Measurements from ENCODE around the gene TRANK1.

Gene TRANK1

DNA sequence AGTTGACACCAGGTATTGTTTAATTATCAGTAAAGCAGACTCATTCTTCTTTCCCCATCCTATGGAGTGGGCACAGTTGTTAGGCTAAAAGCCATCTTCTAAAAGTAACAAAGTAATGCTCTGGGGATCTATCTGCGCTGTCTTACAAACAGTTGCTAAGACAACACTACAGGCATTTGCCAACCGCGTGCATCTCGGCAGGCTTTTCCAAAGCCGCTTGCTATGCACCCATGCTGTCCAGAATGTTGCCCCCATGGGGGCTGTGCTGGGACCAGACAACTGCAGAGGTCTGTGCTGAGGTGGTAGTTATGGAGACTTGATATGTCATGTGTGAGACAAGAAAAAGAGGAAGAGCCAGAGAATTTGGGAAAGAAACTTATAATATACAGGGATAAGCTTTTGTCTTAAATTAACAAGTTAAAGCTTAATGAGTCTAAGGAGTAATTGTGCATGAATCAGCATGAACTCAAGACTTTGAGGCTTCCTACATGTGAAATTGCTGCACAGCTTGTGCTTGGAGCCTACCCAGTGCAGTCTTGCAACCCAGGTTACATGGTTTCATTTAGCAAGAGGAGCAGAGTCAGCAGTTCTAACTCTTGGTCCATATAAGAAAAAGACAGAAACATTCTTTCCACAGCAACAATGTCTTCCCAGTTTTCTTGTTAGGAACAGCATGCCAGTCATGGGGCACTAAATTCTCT is 141.6 kb downstream of the TRANK1 start:
- TF ChIP-seq, protein P1, sequence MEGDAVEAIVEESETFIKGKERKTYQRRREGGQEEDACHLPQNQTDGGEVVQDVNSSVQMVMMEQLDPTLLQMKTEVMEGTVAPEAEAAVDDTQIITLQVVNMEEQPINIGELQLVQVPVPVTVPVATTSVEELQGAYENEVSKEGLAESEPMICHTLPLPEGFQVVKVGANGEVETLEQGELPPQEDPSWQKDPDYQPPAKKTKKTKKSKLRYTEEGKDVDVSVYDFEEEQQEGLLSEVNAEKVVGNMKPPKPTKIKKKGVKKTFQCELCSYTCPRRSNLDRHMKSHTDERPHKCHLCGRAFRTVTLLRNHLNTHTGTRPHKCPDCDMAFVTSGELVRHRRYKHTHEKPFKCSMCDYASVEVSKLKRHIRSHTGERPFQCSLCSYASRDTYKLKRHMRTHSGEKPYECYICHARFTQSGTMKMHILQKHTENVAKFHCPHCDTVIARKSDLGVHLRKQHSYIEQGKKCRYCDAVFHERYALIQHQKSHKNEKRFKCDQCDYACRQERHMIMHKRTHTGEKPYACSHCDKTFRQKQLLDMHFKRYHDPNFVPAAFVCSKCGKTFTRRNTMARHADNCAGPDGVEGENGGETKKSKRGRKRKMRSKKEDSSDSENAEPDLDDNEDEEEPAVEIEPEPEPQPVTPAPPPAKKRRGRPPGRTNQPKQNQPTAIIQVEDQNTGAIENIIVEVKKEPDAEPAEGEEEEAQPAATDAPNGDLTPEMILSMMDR (IDR thresholded peaks at IDR 0.05; ENCODE audit: insufficient read depth, low read depth, low read length, missing control alignments), result no peak
- no peak overlapping the region for H3K4me3 ChIP-seq (ENCODE audit: low read depth, low read length)
- no peak for DNase-seq (ENCODE audit: low read depth)

DNA sequence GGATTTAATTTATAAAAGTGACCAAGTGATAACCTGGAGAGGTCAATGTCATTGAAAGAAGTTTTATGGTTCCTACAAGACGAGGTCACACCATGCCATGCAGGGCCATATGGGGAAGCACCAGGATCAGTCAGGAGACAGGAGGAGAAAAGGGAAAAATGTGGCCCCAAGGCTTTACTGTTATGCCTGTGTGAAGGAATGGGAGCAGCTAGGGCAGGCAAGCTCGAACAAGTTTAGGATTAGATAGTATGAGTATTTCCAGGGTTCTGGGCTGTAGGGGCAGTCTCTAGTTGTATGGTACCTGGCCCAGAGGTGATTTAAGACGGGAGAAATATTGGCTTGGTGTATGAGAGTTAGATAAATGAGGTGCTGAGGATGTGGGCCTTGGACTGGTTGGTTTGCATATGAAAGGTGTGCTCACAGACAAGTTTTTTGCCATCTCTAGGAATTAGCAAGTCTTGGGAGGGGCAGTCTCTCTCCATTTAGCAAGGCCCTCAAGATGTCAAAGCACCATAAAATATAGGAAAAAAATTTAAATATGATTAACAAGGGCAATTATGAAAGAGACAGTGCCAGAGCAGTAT is 144.2 kb downstream of the TRANK1 start:
- no peak overlapping the region for H3K4me3 ChIP-seq (ENCODE audit: low read depth, low read length)
- TF ChIP-seq, protein P1 (IDR thresholded peaks at IDR 0.05; ENCODE audit: insufficient read depth, low read depth, low read length, missing control alignments), result no peak
- no peak for DNase-seq (ENCODE audit: low read depth)

DNA sequence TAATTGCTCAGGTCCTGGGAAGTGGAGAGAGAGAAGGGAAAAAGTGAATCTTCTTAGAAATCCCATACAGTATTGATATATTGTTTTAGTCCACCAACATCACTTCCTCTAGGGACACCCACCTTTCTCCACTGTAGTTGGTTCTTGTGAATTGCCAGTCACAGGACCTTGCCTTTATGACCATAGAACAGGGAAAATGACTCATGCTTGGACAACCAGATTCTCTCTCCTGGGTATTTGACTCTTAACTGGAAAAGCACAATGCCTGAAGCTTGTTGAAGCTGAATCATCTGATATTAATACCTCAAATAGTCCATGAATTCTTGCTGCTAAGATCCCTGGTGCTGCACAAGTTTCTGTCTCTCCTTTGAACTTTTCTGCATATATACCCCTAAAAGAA is 148.0 kb downstream of the TRANK1 start:
- TF ChIP-seq, protein P1 (IDR thresholded peaks at IDR 0.05; ENCODE audit: insufficient read depth, low read depth, low read length, missing control alignments), result no peak
- H3K4me3 ChIP-seq (ENCODE audit: low read depth, low read length), result no peak overlapping the region
- no peak for DNase-seq (ENCODE audit: low read depth)

DNA sequence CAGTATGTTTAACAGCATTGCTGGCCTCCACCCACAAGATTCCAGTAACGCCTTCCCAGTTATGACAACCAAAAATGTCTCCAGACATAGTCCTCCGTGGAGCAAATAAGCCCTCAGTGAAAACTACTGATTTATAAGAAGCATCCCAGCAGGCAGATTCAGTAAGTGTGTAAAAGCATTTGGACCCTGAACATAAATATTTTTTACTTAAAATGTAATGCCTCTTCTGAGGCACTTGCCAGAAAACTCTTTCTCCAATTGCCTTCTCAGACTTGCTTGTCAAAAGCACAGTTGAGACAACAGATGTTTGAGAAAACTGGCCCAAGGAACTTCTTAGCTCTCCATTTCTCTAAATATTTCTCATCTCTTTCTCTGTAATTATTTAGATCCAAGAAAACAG is 148.7 kb downstream of the TRANK1 start:
- TF ChIP-seq, protein P1 (IDR thresholded peaks at IDR 0.05; ENCODE audit: insufficient read depth, low read depth, low read length, missing control alignments), result no peak
- DNase-seq (ENCODE audit: low read depth), result no peak
- H3K4me3 ChIP-seq (ENCODE audit: low read depth, low read length), result no peak overlapping the region

DNA sequence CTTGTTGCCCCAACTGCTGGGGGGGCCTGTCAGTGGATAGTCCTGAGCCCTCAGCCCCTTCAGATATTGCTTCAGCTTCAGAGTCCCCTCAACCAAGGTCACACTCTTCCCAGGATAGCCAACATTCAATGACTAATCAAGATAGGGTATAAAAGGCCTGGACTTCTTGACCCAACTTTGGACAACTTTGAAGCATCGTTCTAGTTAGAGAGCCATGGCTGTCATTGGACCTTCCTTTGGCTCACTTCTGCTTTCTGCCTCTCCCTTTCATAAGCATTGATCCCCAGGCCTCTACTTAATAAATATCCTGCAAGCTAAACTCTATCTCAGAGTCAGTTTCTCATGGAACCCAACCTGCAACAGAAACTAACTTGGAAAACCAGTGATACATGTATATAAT is 149.2 kb downstream of the TRANK1 start:
- DNase-seq (ENCODE audit: low read depth), result no peak
- H3K4me3 ChIP-seq (ENCODE audit: low read depth, low read length), result no peak overlapping the region
- TF ChIP-seq, protein P1 (IDR thresholded peaks at IDR 0.05; ENCODE audit: insufficient read depth, low read depth, low read length, missing control alignments), result no peak

DNA sequence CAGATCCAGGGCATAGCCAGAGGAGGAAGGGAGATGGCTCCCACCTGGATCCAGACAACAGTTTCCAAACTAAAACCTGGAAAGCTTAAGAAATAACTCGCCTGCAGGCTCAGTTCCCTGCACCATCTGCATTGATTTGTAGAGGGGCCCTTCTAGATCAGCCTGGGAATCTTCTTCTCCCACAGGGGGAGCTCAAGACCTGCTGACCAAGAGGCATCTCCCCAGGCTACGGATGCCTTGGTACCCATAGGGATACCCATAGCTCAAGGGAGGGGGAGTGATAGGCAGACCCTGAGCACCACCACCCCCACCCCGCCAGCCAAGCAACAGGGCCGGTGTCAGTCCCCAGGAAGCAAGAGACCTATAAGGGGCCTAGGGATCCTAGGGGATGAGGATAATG is 152.5 kb downstream of the TRANK1 start:
- peak; percentile 50 for DNase-seq (ENCODE audit: low read depth)
- no peak overlapping the region for H3K4me3 ChIP-seq (ENCODE audit: low read depth, low read length)
- TF ChIP-seq, protein P1 (IDR thresholded peaks at IDR 0.05; ENCODE audit: insufficient read depth, low read depth, low read length, missing control alignments), result peak; percentile 57

DNA sequence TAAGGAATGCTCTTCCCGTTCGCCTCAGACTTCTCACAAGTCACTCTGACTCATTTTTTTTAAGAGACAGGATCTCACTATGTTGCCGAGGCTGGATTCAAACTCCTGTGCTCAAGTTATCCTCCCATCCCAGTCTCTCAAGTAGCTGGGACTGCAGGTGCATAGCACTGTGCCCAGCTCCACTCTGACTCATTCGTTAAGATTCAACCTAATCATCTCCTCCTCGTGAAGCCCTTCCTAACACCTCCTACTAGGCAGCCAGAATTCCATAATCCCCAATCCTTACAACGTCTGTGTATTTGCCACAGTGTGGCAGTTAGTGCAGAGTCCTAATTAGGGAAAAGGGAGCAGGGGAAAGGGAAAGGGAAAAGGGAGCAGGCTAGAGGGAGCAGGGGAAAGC is 154.1 kb downstream of the TRANK1 start:
- TF ChIP-seq, protein P1 (IDR thresholded peaks at IDR 0.05; ENCODE audit: insufficient read depth, low read depth, low read length, missing control alignments), result no peak
- DNase-seq (ENCODE audit: low read depth), result no peak
- no peak overlapping the region for H3K4me3 ChIP-seq (ENCODE audit: low read depth, low read length)
